Large intestine (tissue), 3 donors: Measurements from ENCODE around the gene SMARCC1. TPM values are rescaled to one million over a fixed set of nuclear protein-coding genes. Genes with fewer than 3 reads are reported as not detected.

Source experiments
- DNase-seq, 2 donors: peaks; one replicate each; pipeline versions ENCODE4 v3.0.0 to v3.0.0-alpha.2; 2013
- H3K27ac ChIP-seq: one replicate; pipeline ENCODE4 v1.5.1; 2013; ENCODE audit warnings: low read length
- H3K27me3 ChIP-seq: 2 replicates; pipeline ENCODE4 v1.6.1; 2013; ENCODE audit warnings: low read length; ENCODE audit not compliant: control insufficient read depth, insufficient read depth
- H3K36me3 ChIP-seq: 2 replicates; pipeline ENCODE4 v1.6.1; 2013; ENCODE audit warnings: low read length; ENCODE audit not compliant: control insufficient read depth, insufficient read depth
- H3K4me1 ChIP-seq: one replicate; pipeline ENCODE4 v1.6.1; 2013; ENCODE audit warnings: low read length; ENCODE audit not compliant: control insufficient read depth, insufficient read depth
- H3K4me3 ChIP-seq: one replicate; pipeline ENCODE4 v1.5.1; 2013; ENCODE audit warnings: low read length
- H3K9me3 ChIP-seq: one replicate; pipeline ENCODE4 v1.6.1; 2013; ENCODE audit warnings: mild to moderate bottlenecking, low read depth, low read length, moderate library complexity; ENCODE audit not compliant: control insufficient read depth
- WGBS: methylation state at CpG from one replicate; pipeline ENCODE4 v1.1.5; 2013; ENCODE audit warnings: low lambda C conversion rate; ENCODE audit not compliant: insufficient coverage; 5-methylcytosine and 5-hydroxymethylcytosine counted together
- polyA plus RNA-seq: library from polyadenylated mRNA; unstranded; fragments of 120-200 nt; gene quantifications from one replicate; pipeline ENCODE4 v1.2.1, GENCODE V29; 2013

Gene SMARCC1
- polyA plus RNA-seq, 1 donor, result 49.0 TPM

DNA sequence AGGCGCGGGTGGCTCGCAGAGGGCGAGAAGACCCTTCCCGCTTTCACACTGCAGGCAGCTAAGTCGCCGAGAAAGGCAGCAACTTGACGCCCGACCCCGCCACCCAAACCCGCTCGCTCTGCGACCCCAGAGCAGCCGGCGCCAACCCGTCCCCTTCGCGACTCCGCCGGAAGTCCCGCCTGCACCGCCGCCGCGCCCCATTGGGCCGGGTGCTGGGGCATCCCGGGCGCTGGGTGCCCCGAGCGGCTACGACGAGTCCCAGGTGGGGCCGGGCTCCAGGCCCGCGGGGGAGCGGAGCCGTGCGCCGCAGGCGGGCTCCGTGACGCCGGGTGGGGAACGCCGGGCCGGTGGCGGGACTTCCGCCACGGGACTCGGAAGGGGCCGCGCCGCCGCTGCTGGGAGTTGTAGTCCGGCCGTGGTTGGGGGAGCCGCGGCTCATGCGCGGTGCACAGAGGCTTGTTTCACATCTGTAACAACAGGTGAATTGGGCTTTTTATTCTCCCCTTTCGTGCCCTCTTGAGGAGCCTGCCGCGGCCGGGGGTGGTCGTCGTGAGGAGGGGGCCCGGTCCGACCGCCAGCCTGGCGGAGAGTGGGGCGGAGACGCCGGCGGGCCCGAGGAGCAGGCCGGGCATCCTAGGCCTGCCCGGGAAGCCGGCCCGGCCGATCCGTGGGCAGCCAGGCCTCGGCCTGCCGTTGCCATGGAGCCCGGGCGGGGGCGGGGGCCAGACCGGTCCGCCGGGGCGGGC is 21.2 kb upstream of the SMARCC1 start, which contains the start of gene DHX30:
Gene DHX30 (plus strand): TSS at position 405 of the 746 bp plus-strand sequence. CDS start 7,546 bp downstream, outside the sequence.
- no peaks in the 10 kb centered on the region for H3K27me3 ChIP-seq
- H3K27ac ChIP-seq, result peak within 1 kb of the TSS; percentile 88
- peak within 1 kb of the TSS; percentile 75 for H3K4me3 ChIP-seq
- no CpG with 5 or more reads among the region's 90 CpGs for WGBS
- peaks cover 10% of the 10 kb centered on the region for H3K4me1 ChIP-seq
- H3K36me3 ChIP-seq, result peaks cover 13% of the 10 kb centered on the region
- no peaks in the 10 kb centered on the region for H3K9me3 ChIP-seq
- peak; percentile 88 to 94 for DNase-seq

- Histone ChIP-seq H3K4me1 (peaks cover 10% of the 10 kb centered on the region), H3K27me3 (peaks cover 2% of the 10 kb centered on the region), H3K4me3 (no peak overlapping the region), H3K9me3 (no peaks in the 10 kb centered on the region), H3K36me3 (no peaks in the 10 kb centered on the region), H3K27ac (no peak overlapping the region)
- no peak for DNase-seq
- WGBS, result no CpG with 5 or more reads among the region's 4 CpGs
Observed at GRCh38 chr3:47799733-47800132, 18.0 kb upstream of the SMARCC1 start.

DNA sequence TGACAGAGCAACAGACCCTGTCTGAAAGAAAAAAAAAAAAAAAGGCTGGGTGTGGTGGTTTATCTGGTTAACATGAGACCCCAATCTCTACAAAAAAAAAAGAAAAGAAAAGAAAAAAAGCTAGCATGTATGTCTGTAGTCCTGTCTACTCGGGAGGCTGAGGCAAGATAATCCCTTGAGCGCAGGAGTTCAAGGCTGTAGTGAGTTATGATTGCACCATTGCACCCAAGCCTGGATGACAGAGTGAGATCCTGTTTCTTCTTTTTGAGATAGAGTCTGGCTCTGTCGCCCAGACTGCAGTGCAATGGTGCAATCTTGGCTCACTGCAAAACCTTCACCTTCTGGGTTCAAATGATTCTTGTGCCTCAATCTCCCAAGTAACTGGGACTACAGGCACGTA is 12.9 kb upstream of the SMARCC1 start:
- 0% methylated on average over 1 of the region's 4 CpGs for WGBS
- H3K27ac ChIP-seq, result no peak overlapping the region
- H3K27me3 ChIP-seq, result peaks cover 2% of the 10 kb centered on the region
- no peak overlapping the region for H3K4me3 ChIP-seq
- H3K36me3 ChIP-seq, result no peaks in the 10 kb centered on the region
- no peaks in the 10 kb centered on the region for H3K4me1 ChIP-seq
- DNase-seq, result no peak
- no peaks in the 10 kb centered on the region for H3K9me3 ChIP-seq

- peaks cover 2% of the 10 kb centered on the region for H3K27me3 ChIP-seq
- H3K27ac ChIP-seq, result no peak overlapping the region
- no peaks in the 10 kb centered on the region for H3K36me3 ChIP-seq
- H3K4me1 ChIP-seq, result no peaks in the 10 kb centered on the region
- no peak overlapping the region for H3K4me3 ChIP-seq
- DNase-seq, result no peak
- WGBS, result no CpG with 5 or more reads among the region's 2 CpGs
- H3K9me3 ChIP-seq, result no peaks in the 10 kb centered on the region
Observed at GRCh38 chr3:47792699-47793098, 11.0 kb upstream of the SMARCC1 start.

DNA sequence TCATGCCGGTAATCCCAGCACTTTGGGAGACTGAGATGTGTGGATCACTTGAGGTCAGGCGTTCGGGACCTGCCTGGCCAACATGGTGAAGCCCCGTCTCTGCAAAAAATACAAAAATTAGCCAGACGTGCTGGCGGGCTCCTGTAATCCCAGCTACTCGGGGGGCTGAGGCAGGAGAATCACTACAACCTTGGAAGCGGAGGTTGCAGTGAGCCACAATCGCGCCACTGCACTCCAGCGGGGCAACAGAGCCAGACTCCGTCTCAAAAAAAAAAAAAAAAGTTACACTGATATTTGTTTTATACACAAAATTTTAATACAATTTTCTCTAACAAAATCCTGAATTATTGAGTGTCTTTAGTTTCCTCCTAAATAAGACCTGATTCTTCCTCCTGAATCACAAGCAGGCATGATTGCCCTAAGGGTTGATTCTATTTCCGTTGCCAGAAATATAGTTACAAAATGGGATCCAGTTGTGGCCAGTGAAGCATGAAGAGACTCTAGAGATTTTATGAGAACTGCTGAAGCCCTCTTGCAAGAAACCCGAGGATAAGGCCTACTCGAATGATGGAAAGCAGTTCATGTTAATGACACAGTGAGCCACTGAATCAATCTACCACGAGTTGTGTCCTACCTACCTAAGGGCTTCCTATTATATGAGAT is 9.6 kb upstream of the SMARCC1 start:
- H3K4me1 ChIP-seq, result no peaks in the 10 kb centered on the region
- H3K36me3 ChIP-seq, result no peaks in the 10 kb centered on the region
- H3K27ac ChIP-seq, result no peak overlapping the region
- no peaks in the 10 kb centered on the region for H3K27me3 ChIP-seq
- 80% methylated on average over 1 of the region's 16 CpGs for WGBS
- no peak for DNase-seq
- no peak overlapping the region for H3K4me3 ChIP-seq
- H3K9me3 ChIP-seq, result no peaks in the 10 kb centered on the region

GRCh38 chr3:47783673-47784072 is 2.0 kb upstream of the SMARCC1 start:
- no peak overlapping the region for H3K27ac ChIP-seq
- H3K27me3 ChIP-seq, result no peaks in the 10 kb centered on the region
- H3K36me3 ChIP-seq, result no peaks in the 10 kb centered on the region
- no peak overlapping the region for H3K4me3 ChIP-seq
- H3K9me3 ChIP-seq, result no peaks in the 10 kb centered on the region
- DNase-seq, result no peak
- peaks cover 10% of the 10 kb centered on the region for H3K4me1 ChIP-seq

DNA sequence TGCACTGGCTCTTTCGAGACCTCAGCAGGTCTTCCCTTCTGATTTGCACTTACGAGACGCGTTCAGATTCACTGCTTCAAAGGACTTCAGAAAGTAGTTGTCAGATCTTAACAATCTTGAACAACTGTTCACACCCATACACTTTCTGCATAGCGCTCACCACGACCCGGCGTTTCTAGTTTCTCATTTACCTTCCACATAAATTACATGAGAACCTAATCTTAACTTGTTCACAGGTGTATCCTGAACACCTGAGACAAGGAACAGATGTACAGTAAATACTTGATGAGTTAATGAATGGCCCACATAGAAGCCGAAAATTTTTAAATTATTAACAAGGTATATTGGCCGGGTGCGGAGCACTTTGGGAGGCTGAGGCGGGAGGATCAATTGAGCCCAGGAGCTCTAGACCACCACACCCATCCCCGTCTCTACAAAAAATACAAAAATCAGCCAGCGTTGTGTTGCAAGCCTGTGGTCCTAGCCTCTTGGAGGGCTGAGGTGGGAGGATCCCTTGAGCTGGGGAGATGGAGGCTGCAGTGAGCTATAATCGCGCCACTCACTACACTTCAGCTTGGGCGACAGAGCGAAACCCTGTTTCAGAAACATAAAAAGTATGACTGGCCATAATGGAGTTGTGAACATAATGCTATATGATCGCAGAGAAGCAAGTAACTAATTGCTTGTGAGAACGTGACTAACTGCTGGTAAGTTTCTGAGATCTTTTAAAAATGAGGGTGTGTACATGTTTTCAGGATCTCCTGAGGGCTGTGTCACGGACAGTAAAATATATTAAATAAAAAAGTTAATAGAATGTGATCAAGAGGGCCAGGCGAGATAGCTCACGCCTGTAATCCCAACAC is 984 bp upstream of the SMARCC1 start:
- Histone ChIP-seq H3K36me3 (no peaks in the 10 kb centered on the region), H3K9me3 (no peaks in the 10 kb centered on the region), H3K27ac (peak overlapping the region; percentile 99), H3K4me1 (peaks cover 10% of the 10 kb centered on the region), H3K4me3 (peak overlapping the region; percentile 83), H3K27me3 (no peaks in the 10 kb centered on the region)
- 96% methylated on average over 3 of the region's 23 CpGs for WGBS
- no peak for DNase-seq

GRCh38 chr3:47780741-47781684 is 680 bp downstream of the SMARCC1 start:
- Histone ChIP-seq H3K4me1 (peaks cover 10% of the 10 kb centered on the region), H3K36me3 (no peaks in the 10 kb centered on the region), H3K27ac (peak overlapping the region; percentile 96), H3K27me3 (no peaks in the 10 kb centered on the region), H3K9me3 (no peaks in the 10 kb centered on the region), H3K4me3 (peak overlapping the region; percentile 81)
- 0% methylated on average over 4 of the region's 54 CpGs for WGBS
- DNase-seq, result peak; percentile 26 to 80

DNA sequence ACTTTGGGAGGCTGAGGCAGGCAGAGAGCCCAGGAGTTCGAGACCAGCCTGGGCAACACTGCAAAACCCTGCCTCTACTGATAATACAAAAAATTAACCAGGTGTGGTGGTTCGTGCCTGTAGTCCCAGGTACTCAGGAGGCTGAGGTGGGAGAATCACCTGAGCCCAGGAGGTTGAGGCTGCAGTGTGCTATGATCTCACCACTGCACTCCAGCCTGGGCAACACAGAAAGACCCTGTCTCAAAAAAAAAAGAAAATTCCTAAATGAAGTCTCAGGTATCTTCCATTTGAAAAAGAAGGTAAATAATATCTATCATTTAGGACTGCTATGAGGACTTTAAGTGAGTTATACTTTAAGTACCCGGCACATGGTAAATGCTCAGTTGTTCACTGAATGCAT is 2.9 kb downstream of the SMARCC1 start:
- Histone ChIP-seq H3K4me3 (no peak overlapping the region), H3K4me1 (peaks cover 10% of the 10 kb centered on the region), H3K36me3 (peaks cover 2% of the 10 kb centered on the region), H3K27me3 (no peaks in the 10 kb centered on the region), H3K9me3 (no peaks in the 10 kb centered on the region), H3K27ac (no peak overlapping the region)
- no peak for DNase-seq
- no CpG with 5 or more reads among the region's 3 CpGs for WGBS
